ENCODE data around the gene COL25A1.

The COL25A1 gene

GRCh38 chr4:109302361-109303139 is at the start of gene COL25A1:
Gene COL25A1 (minus strand): TSS chr4:109302658.
- peak; percentile 40 for DNase-seq

DNA sequence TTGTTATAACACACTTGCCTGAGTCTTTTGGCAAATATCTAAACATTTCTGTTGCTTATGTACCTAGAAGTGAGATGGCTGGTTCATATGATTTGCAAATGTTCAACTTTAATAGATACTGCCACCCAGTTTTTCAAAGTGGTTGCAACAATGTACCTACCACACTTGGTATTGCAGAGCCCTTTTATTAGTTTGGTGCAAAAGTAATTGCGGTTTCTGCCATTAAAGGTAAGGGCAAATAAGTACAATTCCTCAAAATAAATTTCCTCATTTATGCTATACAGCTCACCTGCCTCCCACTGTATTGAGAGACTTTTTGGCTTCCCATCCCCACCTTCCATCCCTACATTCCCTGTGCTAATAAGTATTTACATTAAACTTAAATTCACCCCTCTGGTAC is 47.7 kb upstream of the COL25A1 start:
- no peak for DNase-seq

DNA sequence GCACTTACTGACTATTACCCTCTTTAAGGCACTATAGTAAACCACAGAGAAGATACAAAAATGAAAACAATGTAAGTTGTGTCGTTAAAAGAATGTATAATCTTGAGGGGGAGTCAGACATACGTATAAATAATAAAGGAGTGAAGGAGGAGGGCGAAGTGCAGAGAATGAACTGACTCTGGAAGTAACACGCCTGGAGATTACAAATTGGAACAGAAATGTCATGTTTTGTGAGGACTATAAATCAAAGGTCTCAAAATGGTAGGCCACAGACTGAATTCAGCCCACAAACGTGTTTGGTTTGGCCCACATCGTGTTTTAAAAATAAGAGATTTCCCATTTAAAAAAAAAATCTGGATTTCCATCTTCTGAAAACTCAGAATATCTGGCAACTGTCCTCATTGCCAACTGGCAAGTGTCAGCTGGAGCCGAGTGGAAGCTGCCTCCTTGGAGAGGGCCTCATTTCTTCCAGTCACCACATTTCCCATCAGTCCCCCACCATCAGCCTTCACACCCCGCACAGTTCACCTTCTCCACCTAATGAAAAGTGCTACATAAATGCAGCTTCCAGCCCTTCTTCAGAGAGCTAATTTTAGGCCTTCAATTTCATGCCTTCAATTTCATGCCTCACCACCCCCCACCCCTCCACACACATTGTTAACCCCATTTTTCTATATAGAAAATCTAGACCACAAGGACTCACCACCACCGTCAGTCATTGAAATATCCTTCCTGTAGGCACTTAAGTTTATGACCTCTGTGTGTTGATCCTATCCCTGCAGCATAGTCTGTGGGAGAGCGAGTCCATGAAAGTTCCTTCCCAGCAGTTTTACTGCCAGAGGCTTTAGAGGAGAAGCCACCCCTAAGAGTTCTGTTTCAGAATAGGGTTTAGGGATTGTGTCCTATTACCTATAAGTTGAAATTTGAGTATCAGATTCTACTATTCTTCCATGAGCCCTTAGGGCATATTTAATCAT is 32.0 kb upstream of the COL25A1 start:
- DNase-seq, result no peak

GRCh38 chr4:109332926-109333464 is 30.5 kb upstream of the COL25A1 start:
- DNase-seq, result no peak

GRCh38 chr4:109327641-109328040 is 25.2 kb upstream of the COL25A1 start:
- DNase-seq, result no peak

- DNase-seq, result no peak
Observed at GRCh38 chr4:109325698-109326097, 23.2 kb upstream of the COL25A1 start.

DNA sequence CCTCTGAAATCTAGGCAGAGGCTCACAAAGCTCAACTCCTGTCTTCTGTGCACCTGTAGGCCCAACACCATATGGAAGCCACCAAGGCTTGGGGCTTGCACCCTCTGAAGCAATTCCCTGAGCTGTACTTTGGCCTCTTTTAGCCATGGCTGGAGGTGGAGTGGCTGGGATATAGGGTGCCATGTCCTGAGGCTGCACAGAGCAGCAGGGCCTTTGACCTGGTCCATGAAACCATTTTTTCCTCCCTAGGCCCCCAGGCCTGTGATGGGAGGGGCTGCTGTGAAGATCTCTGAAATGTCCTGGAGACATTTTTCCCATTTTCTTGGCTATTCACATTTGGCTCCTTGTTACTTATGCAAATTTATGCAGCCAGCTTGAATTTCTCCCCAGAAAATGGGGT is 20.9 kb upstream of the COL25A1 start:
- no peak for DNase-seq

- no peak for DNase-seq
Observed at GRCh38 chr4:109321232-109321631, 18.8 kb upstream of the COL25A1 start.

GRCh38 chr4:109319684-109320083 is 17.2 kb upstream of the COL25A1 start:
- DNase-seq, result no peak

DNA sequence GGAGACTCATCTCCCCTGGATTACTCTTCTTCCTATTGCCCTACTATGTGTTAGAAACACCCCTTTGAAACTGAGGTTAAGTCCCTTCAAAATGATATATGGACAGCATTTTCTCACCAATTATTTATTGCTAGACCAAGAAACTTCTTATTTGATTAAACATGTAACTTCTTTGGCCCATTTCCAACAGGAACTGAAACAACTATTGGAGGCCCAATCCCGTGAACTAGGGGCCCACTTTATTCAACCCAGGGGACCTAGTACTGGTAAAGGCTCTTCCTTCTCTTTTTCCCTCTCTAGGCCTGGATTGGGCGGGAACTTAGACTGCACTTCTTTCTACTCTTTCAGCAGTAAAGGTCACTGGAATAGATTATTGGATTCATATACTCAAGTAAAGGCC is 16.7 kb upstream of the COL25A1 start:
- no peak for DNase-seq

GRCh38 chr4:109315818-109316217 is 13.4 kb upstream of the COL25A1 start:
- DNase-seq, result no peak

- no peak for DNase-seq
Observed at GRCh38 chr4:109315341-109315740, 12.9 kb upstream of the COL25A1 start.

- DNase-seq, result no peak
Observed at GRCh38 chr4:109313168-109314133, 11.0 kb upstream of the COL25A1 start.

DNA sequence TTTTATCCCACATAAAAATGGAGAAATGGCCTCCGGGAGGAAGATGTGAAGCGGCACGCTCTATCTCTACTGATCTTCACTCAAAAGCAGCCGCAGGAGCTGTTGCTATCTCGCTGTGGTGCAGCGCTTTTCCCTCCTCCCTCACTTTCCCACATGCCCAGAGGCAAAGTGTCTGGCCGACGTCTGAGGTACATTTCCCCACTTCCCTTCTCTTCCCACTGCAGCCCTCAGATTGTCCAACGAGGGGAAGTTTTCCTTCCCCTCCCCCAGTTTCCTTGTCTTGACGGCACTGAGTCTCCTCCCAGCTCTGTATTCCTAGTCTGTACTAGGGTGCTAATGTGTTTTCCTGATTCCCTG is 660 bp upstream of the COL25A1 start:
- no peak for DNase-seq

DNA sequence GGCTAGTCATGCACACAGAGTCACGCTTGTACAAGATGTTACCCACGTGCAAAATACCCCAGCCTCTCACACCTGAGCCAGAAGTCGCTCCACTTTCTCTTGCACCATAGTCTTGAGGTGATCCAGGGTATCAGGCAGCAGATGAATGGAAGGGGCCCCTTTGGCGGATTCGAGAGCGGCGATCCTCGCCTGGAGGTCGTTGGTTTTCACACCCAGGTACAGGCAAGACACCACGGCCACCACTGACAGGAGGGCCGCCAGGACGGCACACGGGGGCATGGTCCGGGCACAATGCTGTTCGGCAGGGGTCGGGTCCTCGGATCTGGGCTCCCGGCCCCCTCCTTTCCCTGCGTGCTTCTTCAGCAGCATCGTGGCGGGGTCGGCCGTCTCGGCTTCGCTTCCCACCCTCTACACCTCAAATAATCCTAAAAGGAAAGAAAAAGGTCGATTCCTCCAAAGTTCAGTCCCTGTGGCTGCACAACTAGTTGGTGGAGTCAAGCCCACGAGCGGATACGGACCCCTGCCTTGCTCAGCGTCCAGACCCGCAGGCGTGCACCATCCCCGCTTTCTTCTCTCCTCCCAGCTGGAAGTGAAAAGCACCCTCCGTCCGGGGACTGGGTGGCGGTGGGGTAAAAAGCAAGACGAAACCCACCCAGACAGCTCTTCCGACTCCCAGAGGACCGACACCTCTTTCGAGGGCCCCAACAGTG is 652 bp downstream of the COL25A1 start:
- DNase-seq, result no peak

- DNase-seq, result no peak
Observed at GRCh38 chr4:109298279-109299010, 4.0 kb downstream of the COL25A1 start.

GRCh38 chr4:109296527-109296926 is 5.9 kb downstream of the COL25A1 start:
- DNase-seq, result no peak

GRCh38 chr4:109295081-109295480 is 7.4 kb downstream of the COL25A1 start:
- no peak for DNase-seq

GRCh38 chr4:109294468-109295020 is 7.9 kb downstream of the COL25A1 start:
- no peak for DNase-seq

DNA sequence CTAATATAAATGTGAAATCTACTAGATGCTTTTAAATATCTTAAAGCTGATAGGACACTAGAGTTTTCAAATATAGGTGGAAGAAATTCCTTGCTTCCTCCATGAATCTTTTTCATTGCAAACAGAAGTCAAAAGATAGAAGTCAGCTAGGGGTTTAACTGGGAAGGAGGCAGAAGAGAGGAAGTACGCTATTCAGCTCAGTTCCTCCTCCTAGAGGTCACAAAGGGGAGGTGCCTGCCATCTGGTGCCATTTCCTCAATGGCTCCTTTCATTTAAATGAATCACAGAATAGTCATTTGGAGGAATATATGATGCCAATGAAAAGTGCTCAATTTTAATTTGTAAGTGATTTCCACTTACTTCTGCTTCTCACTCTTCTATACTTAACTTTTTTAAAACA is 8.5 kb downstream of the COL25A1 start:
- no peak for DNase-seq
